GM18951 (cell line): Measurements from ENCODE around the gene KRTAP1-5.
"Not testable (repeated sequence)": the region's sequence is repeated elsewhere in the genome, so short reads cannot be mapped to it uniquely, and the experiment has no call there.

Experiments
- POLR2A ChIP-seq: IDR thresholded peaks from 4 replicates; pipeline ENCODE4 v1.6.1; 2011; ENCODE audit warnings: mild to moderate bottlenecking; ENCODE audit not compliant: insufficient read length, insufficient read depth; ENCODE audit errors: extremely low read depth
- in situ Hi-C: fragments of 300-500 bp; cut with MboI; formaldehyde crosslinking; loops from one replicate; pipeline ENCODE4 v1.12.0; 2022; ENCODE audit warnings: low sequenced_read_pairs, mixed read lengths, inconsistent platforms; ENCODE audit not compliant: unreplicated experiment

The KRTAP1-5 gene

DNA sequence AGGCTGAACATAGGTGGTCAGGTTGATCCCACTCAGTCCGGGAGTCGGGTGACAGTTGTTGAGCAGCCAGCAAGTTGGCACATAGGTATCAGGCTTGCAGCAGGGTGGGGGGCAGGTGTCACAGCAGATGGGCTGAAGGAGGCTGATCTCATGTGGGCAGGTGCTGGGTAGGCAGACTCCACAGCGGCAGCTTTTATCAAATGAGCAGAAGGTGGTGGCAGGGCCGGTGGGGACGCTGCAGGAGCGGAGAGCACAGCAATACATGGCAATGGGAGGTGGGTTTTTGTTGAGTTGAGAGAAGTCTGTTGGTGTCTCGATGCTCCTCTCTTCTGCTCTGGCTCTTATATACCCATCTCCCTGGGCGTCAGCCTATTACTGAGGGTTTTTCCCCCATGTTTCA lies 18.2 kb downstream of the KRTAP1-5 start, which contains the start of gene KRTAP3-1:
Gene KRTAP3-1, minus strand, starts transcription at position 318 of the 400 bp plus-strand sequence. Its CDS starts 54 bp downstream, at position 264.
- TF ChIP-seq POLR2A: no peak
- in situ Hi-C loops: no loop called here

DNA sequence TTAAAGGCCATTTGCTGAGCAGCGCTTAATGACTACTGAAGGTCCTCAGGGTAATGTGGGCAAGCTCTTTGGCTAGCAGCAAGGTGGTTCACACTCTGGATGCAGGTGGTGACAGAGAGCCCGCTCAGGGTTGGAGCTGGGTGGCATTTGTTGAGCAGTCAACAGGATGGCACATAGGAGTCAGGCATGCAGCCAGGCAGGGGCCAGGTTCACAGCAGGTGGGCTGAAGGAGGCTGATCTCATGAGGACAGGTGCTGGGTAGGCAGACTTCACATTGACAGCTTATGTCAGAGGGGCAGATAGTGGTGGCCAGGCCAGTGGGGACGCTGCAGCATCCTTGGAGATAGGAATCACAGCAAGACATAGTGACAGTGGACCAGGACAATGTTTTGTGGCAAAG lies 22.6 kb downstream of the KRTAP1-5 start:
- TF ChIP-seq POLR2A: no peak

GRCh38 chr17:41003926-41004325 lies 23.1 kb downstream of the KRTAP1-5 start:
- in situ Hi-C loops: no loop called here
- TF ChIP-seq POLR2A: no peak

More for the DNA sequence above, 22.6 kb downstream of the KRTAP1-5 start:
- in situ Hi-C loops: no loop called here

- no peak for TF ChIP-seq POLR2A
- in situ Hi-C loops: no loop called here
These were observed 24.2 kb downstream of the KRTAP1-5 start for GRCh38 chr17:41002814-41003213.

GRCh38 chr17:41001795-41002194 lies 25.2 kb downstream of the KRTAP1-5 start:
- TF ChIP-seq POLR2A: no peak
- in situ Hi-C loops: no loop called here

DNA sequence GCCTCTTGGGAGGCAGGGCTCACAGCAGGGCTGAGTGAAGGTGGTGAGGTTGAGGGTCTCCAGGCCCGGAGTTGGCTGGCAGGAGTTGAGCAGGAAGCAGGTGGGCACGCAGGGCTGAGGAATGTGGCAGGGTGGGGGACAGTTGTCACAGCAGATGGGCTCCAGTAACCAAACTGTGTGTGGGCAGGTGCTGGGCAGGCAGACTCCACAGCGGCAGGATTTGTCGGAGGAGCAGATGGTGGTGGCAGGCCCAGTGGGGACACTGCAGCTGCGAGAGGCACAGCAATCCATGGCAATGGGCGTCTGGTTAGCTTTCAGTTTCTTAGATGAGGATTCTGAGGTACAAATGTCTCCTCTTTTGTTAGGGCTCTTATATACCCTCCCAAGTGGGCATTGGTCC lies 27.4 kb downstream of the KRTAP1-5 start, which contains the start of gene KRTAP3-2:
Gene KRTAP3-2, minus strand, starts transcription at position 344 of the 400 bp plus-strand sequence. Its CDS starts 53 bp downstream, at position 291.
- in situ Hi-C loops: not testable (repeated sequence)

- no peak for TF ChIP-seq POLR2A
- in situ Hi-C loops: no loop called here
These were observed 29.6 kb downstream of the KRTAP1-5 start for GRCh38 chr17:40997361-40997760.

GRCh38 chr17:40996829-40997228 lies 30.2 kb downstream of the KRTAP1-5 start:
- no peak for TF ChIP-seq POLR2A
- in situ Hi-C loops: no loop called here

- TF ChIP-seq POLR2A: no peak
- in situ Hi-C loops: no loop called here
These were observed 31.9 kb downstream of the KRTAP1-5 start for GRCh38 chr17:40995116-40995515.

DNA sequence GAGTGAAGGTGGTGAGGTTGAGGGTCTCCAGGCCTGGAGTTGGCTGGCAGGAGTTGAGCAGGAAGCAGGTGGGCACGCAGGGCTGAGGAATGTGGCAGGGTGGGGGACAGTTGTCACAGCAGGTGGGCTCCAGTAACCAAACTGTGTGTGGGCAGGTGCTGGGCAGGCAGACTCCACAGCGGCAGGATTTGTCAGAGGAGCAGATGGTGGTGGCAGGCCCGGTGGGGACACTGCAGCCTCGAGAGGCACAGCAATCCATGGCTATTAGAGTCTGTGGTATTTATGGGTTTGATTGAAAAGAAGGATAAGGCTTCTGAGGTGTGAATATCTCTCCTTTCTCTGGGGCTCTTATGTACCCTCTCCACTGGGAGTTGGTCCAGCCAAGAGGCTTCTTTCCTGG lies 33.2 kb downstream of the KRTAP1-5 start, which contains the start of gene KRTAP3-3:
Gene KRTAP3-3, minus strand, starts transcription at position 326 of the 400 bp plus-strand sequence. Its CDS starts 67 bp downstream, at position 259.
- in situ Hi-C loops: no loop called here
- no peak for TF ChIP-seq POLR2A

DNA sequence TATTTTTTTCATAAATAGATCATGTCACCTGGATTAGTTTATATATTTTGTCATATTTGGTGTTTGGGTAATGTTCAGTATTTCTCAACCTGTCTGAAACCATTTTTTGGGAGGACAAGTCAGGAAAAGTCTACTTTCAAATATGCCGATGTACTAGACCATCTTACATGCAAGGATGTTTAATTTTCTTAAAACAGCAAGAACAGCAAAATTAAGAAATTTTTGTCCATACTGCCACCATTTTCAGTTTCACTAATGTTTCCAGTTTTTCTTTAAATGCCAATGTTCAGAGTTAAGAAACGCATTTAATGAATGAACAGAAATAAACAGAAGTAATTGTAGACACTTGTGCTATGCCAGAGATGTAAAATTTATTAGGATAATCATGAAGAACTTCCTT lies 33.9 kb downstream of the KRTAP1-5 start:
- no peak for TF ChIP-seq POLR2A
- in situ Hi-C loops: no loop called here

DNA sequence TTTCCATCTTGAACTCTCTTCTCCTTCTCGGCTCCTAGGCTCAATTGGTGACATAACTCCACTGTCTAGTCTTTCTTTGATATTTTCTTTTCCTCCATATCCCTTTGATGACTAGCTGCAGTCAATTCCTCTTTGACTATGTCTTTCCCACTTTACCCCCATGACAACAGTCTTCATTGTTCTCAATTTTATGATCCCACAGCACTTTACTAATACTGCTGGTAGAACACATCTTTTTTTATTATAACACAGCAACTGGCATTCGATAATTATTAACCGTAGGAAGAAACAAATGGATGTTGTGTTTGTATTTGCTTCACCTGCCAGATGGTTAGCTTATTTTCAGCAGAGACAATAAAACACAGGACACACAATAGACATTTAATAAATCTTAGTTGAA lies 34.3 kb downstream of the KRTAP1-5 start:
- in situ Hi-C loops: no loop called here
- no peak for TF ChIP-seq POLR2A

GRCh38 chr17:40986920-40987319 lies 40.1 kb downstream of the KRTAP1-5 start:
- in situ Hi-C loops: no loop called here
- TF ChIP-seq POLR2A: no peak

GRCh38 chr17:40984226-40984625 lies 42.8 kb downstream of the KRTAP1-5 start, which contains the start of gene KRT40:
KRT40 (minus strand) TSS chr17:40984326; CDS start chr17:40984273, 53 bp downstream.
- TF ChIP-seq POLR2A: no peak
- in situ Hi-C loops: no loop called here

- TF ChIP-seq POLR2A: no peak
- in situ Hi-C loops: no loop called here
These were observed 45.9 kb downstream of the KRTAP1-5 start for GRCh38 chr17:40981115-40981514.
